Measurements from ENCODE around the gene NCMAP. TPM values are rescaled to one million over a fixed set of nuclear protein-coding genes. Genes with fewer than 3 reads are reported as not detected.

Gene NCMAP
- total RNA-seq, 2 donors from 2014 or later: 0.76 to 1.3 TPM

DNA sequence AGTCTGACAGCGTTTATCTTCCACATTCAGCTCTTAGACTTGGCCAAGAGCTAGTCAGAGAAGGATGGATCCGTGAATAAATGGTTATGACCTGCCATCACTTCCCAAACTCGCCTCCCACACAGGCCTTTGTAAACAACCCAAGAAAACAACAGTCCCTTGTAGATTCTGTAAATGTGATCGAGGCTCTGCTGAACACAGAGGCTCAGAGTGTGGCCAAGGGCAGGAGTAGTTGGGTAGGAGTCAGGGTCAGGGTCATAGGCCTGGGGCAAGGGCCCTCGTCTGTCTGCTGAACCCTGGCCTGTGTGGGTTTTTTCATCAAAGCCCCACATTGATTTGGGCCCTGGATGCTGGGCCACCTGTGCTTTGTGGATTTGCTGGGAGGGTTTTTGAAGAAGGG is 32.7 kb downstream of the NCMAP start:
- no peaks in the 10 kb centered on the region for H3K9me3 Mint-ChIP-seq
- peaks cover 11% of the 10 kb centered on the region for H3K27me3 Mint-ChIP-seq (ENCODE audit: low read depth)
- H3K27ac Mint-ChIP-seq: no peak overlapping the region
- peaks cover 12% of the 10 kb centered on the region for H3K4me1 Mint-ChIP-seq (ENCODE audit: low read depth)
- no peak overlapping the region for H3K4me3 Mint-ChIP-seq
- DNase-seq (no peak), ATAC-seq (replicated peaks in 1 of 2) (no peak)
- no peaks in the 10 kb centered on the region for H3K36me3 Mint-ChIP-seq (ENCODE audit: insufficient read depth in 2 of 2)

DNA sequence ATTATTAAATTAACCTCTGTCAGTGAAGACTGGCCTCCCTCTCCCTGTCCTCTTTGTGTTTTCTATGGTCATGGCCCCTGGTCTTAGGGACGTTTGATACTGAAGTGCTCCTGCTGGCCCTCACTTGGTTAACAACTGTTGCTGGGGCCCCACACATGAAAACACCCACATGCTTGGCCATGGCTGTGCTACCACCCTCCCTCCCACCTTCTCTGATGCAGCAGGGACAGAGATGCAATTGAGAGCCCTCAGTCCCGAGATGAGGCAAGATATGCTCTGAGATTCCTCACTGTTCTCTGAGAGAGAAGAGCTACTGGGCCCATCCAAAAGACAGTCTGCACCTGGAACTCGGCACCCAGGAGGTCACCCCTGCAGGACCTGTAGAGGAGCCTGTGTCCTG is 33.3 kb downstream of the NCMAP start:
- Mint-ChIP-seq H3K9me3 (no peaks in the 10 kb centered on the region), H3K4me1 (ENCODE audit: low read depth) (peaks cover 12% of the 10 kb centered on the region)
- ATAC-seq (replicated peaks in 1 of 2): no peak

DNA sequence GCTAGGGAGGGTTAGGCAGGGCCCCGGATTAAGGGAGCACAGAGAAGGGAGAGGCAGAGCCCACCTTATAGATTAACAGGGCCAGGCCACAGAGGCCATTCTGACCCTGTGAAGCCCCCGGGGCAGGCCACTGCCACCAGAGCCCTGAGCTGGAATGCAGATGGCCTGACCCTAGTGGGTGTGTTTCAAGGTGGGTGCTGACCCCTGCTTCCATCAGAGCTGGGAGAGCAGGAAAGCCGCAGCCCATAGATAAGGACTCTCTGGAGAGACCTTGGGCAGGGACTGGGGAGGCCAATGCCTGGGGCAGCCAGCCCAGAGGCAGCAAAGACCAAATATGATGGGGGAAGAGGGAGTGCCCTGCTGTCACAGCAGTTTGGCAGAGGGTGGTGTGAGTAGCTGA is 35.9 kb downstream of the NCMAP start:
- H3K27me3 Mint-ChIP-seq (ENCODE audit: low read depth): no peaks in the 10 kb centered on the region
- no peak for ATAC-seq (replicated peaks in 1 of 2)
- peaks cover 9% of the 10 kb centered on the region for H3K4me1 Mint-ChIP-seq (ENCODE audit: low read depth)
- no peak overlapping the region for H3K27ac Mint-ChIP-seq
- H3K36me3 Mint-ChIP-seq (ENCODE audit: insufficient read depth in 2 of 2): no peaks in the 10 kb centered on the region
- no peak overlapping the region for H3K4me3 Mint-ChIP-seq
- H3K9me3 Mint-ChIP-seq: no peaks in the 10 kb centered on the region
- no peak for DNase-seq

More for the DNA sequence above, 33.3 kb downstream of the NCMAP start:
- Mint-ChIP-seq H3K27ac (no peak overlapping the region), H3K36me3 (ENCODE audit: insufficient read depth in 2 of 2) (no peaks in the 10 kb centered on the region), H3K4me3 (no peak overlapping the region), H3K27me3 (ENCODE audit: low read depth) (peaks cover 11% of the 10 kb centered on the region)
- no peak for DNase-seq

DNA sequence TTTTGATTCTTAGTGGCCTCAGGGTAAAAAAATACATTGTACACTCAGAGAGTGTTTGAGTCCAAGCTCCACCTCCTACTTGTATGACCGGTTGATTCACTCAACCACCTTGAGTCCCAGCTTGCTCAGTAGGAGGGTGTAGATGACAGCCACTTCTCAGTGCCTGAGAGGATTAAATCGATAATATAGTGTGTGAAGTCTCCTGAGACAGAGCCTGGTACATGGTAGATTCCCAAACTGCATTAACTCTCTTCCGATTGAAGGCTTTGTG is 38.4 kb downstream of the NCMAP start:
- no peaks in the 10 kb centered on the region for H3K27me3 Mint-ChIP-seq (ENCODE audit: low read depth)
- DNase-seq: no peak
- H3K9me3 Mint-ChIP-seq: no peaks in the 10 kb centered on the region
- no peaks in the 10 kb centered on the region for H3K4me1 Mint-ChIP-seq (ENCODE audit: low read depth)
- no peaks in the 10 kb centered on the region for H3K36me3 Mint-ChIP-seq (ENCODE audit: insufficient read depth in 2 of 2)
- ATAC-seq (replicated peaks in 1 of 2): peak in 1 of 2 donors; percentile 45
- H3K4me3 Mint-ChIP-seq: no peak overlapping the region
- H3K27ac Mint-ChIP-seq: no peak overlapping the region

DNA sequence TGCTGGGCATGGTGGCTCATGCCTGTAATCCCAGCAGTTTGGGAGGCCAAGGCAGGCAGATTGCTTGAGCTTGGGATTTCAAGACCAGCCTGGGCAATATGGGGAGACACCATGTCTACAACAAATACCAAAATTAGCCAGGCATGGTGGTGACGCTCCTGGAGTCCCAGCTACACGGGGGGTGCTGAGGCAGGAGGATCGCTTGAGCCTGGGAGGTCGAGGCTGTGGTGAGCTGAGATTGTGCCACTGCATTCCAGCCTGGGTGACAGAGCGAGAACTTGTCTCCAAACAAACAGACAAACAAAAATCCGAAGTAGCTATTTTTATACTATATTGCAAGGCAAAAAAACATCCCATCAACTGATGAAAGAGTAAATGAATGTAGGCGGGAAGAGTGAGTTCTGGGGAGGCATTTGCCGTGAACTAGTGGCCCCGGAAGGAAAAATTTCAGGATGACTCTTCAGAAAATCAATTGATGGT is 40.6 kb downstream of the NCMAP start:
- DNase-seq: no peak
- H3K27me3 Mint-ChIP-seq (ENCODE audit: low read depth): no peaks in the 10 kb centered on the region
- no peaks in the 10 kb centered on the region for H3K36me3 Mint-ChIP-seq (ENCODE audit: insufficient read depth in 2 of 2)
- no peaks in the 10 kb centered on the region for H3K4me1 Mint-ChIP-seq (ENCODE audit: low read depth)
- ATAC-seq (replicated peaks in 1 of 2): no peak
- no peak overlapping the region for H3K27ac Mint-ChIP-seq
- no peak overlapping the region for H3K4me3 Mint-ChIP-seq
- no peaks in the 10 kb centered on the region for H3K9me3 Mint-ChIP-seq

DNA sequence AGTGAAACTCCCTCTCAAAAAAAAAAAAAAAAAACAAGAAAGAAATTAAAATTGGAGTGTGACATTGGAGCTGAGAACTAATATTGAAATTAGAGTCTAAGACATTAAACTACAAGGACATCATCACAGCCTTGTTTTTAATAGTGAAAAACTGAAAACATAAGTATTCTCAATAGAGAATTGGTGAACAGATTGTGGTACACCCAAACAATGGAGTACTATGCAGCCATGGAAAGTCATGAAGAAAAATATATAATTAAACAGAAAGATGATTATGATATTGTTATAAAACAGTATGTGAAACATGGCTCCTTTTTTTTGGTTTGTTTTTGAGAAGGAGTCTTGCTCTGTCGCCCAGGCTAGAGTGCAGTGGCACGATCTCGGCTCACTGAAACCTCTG is 43.4 kb downstream of the NCMAP start:
- no peaks in the 10 kb centered on the region for H3K36me3 Mint-ChIP-seq (ENCODE audit: insufficient read depth in 2 of 2)
- no peaks in the 10 kb centered on the region for H3K9me3 Mint-ChIP-seq
- no peak overlapping the region for H3K4me3 Mint-ChIP-seq
- H3K27me3 Mint-ChIP-seq (ENCODE audit: low read depth): no peaks in the 10 kb centered on the region
- H3K27ac Mint-ChIP-seq: no peak overlapping the region
- DNase-seq: no peak
- ATAC-seq (replicated peaks in 1 of 2): no peak
- H3K4me1 Mint-ChIP-seq (ENCODE audit: low read depth): no peaks in the 10 kb centered on the region

DNA sequence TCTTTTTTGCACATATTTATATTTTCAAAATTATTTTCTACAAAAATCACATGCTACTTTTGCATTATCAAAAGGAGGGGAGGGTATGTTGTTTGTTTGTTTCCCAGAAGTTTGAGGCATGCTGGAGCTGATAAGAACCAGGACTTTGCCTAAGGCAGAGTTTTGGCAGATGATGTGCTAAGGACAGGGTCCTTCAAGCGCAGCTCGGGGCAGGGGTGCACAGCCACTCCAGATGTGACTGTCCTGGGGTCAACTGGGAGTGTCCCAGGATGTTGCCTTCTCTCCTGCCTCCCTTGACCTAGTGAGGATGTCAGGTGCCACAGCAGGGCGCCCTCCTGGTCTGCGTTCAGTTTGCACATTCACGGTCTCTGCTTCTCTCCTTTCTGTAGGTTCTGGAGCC is 44.7 kb downstream of the NCMAP start:
- DNase-seq: no peak
- ATAC-seq (replicated peaks in 1 of 2): no peak
- no peak overlapping the region for H3K27ac Mint-ChIP-seq
- no peaks in the 10 kb centered on the region for H3K27me3 Mint-ChIP-seq (ENCODE audit: low read depth)
- H3K4me1 Mint-ChIP-seq (ENCODE audit: low read depth): no peaks in the 10 kb centered on the region
- H3K9me3 Mint-ChIP-seq: no peaks in the 10 kb centered on the region
- no peaks in the 10 kb centered on the region for H3K36me3 Mint-ChIP-seq (ENCODE audit: insufficient read depth in 2 of 2)
- H3K4me3 Mint-ChIP-seq: no peak overlapping the region

DNA sequence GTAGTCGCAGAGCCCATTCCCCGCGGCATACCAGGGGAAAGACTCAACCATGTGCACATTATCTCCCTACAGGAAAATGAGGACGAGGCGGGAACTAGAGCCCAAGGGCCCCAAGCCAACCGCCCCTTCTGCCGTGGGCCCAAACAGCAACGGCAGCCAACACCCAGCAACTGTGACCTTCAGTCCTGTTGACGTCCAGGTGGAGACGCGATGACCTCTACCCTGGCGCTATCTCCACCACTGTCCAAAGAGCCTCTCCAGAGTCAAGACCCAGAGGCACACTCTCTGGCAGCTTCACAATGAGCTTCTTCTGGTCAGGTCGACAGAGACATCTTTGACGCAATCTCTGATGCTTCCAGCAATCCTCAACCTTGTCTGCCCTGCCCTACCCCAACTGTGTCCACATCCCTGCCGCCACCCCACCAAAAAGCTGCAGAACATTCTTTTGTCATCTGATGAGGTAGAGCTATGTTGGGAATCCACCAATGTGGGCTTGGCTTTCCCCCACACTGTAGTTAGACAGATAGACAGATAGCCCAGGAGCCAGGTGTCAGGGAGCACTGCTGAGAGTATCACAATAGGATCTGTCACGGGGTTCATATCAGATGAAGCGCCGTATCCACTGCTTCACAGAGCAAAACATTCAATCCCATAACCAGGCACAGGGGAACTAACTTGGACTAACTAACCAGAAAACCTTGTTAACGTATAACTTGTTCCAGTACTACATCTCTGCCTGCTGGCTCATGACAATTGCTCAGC is 49.8 kb downstream of the NCMAP start:
- no peaks in the 10 kb centered on the region for H3K4me1 Mint-ChIP-seq (ENCODE audit: low read depth)
- H3K27me3 Mint-ChIP-seq (ENCODE audit: low read depth): no peaks in the 10 kb centered on the region
- no peaks in the 10 kb centered on the region for H3K36me3 Mint-ChIP-seq (ENCODE audit: insufficient read depth in 2 of 2)
- no peak overlapping the region for H3K27ac Mint-ChIP-seq
- DNase-seq (no peak), ATAC-seq (replicated peaks in 1 of 2) (no peak)
- no peaks in the 10 kb centered on the region for H3K9me3 Mint-ChIP-seq
- no peak overlapping the region for H3K4me3 Mint-ChIP-seq

DNA sequence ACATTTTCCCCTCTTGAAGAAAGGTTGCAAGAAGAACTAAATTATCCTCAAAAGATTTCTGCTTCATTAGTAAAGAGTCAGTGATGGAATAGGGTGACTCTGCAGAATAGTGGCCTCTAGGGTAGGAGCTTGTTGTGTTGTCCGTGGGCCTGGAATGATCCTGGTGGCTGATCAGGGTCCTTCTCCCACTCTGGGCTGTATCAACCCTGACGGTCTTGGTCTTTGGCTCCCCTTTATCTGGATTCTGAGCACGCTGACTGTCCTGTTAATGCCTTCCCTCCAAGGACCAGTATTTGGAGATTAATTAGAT is 50.4 kb downstream of the NCMAP start:
- DNase-seq (no peak), ATAC-seq (replicated peaks in 1 of 2) (no peak)
- Mint-ChIP-seq H3K27ac (no peak overlapping the region), H3K4me1 (ENCODE audit: low read depth) (no peaks in the 10 kb centered on the region), H3K4me3 (no peak overlapping the region), H3K36me3 (ENCODE audit: insufficient read depth in 2 of 2) (no peaks in the 10 kb centered on the region), H3K27me3 (ENCODE audit: low read depth) (no peaks in the 10 kb centered on the region), H3K9me3 (no peaks in the 10 kb centered on the region)

DNA sequence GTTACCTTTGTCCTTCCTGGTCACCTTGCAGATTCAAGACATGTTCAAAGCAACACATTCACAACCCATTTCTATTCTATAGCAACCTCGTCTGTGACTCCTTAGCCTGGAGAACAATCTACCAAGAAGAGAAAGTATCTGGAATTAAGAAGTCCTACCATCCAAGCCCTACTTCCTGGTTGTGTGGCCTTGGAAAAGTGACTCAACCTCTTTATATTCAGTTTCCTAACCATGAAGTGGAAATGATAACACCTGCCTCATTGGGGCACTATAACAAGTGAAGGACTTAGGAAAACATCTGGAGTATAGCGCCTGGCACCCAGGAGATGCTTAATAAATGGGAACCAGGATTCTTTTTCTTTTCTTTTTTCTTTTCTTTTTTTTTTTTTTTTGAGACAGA is 50.7 kb downstream of the NCMAP start:
- Mint-ChIP-seq H3K36me3 (ENCODE audit: insufficient read depth in 2 of 2) (no peaks in the 10 kb centered on the region), H3K27me3 (ENCODE audit: low read depth) (no peaks in the 10 kb centered on the region), H3K27ac (no peak overlapping the region), H3K4me1 (ENCODE audit: low read depth) (no peaks in the 10 kb centered on the region), H3K9me3 (no peaks in the 10 kb centered on the region), H3K4me3 (no peak overlapping the region)
- DNase-seq (no peak), ATAC-seq (replicated peaks in 1 of 2) (no peak)

DNA sequence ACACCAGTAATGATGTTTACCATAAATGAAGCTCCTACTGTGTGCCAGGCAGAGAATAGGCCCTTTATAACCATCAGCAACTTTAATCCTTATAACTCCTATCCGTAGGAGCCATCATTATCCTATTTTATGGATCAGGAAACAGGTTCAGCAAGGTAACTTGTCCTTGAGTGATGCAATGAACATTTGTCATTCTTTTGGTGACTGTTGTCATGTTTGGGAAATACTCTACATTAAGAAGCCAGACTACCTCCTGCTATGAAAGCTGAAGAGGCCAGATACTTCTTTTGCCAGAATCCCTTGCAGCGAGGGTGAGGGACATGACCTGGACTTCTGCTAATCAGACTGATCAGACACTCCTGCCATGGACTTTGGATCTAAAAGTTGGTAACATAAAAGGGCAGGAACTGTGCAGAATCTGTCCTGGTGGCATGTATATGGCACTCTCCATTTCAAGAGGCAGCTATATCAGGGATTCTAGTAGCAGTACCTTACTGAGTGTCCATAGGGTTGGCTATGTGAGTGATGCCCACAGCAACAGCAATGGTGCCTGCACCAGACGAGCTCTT is 54.1 kb downstream of the NCMAP start:
- Mint-ChIP-seq H3K4me1 (ENCODE audit: low read depth) (no peaks in the 10 kb centered on the region), H3K9me3 (no peaks in the 10 kb centered on the region), H3K27ac (no peak overlapping the region), H3K27me3 (ENCODE audit: low read depth) (no peaks in the 10 kb centered on the region), H3K36me3 (ENCODE audit: insufficient read depth in 2 of 2) (no peaks in the 10 kb centered on the region), H3K4me3 (no peak overlapping the region)
- DNase-seq (no peak), ATAC-seq (replicated peaks in 1 of 2) (no peak)

DNA sequence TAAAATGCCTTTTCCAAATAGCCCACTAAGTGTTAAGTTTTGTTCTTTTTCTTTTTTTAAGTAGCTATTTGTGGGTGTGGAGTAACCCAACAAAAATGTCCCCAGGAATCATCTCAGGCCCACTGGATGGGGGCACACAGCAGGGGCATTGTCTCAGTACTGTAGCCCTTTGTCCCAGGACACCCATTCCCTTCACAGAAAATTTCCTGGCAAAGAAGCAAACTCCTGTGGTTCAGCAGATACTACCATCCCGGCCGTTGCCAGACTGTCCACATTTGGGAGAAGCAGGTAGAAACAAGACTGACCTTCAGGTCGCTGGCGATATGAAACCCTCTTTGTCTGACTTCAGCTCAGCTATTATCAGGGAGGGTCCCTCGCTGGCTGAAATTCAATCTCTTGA is 63.5 kb downstream of the NCMAP start:
- Mint-ChIP-seq H3K27ac (no peak overlapping the region), H3K9me3 (no peaks in the 10 kb centered on the region), H3K36me3 (ENCODE audit: insufficient read depth in 2 of 2) (no peaks in the 10 kb centered on the region), H3K27me3 (ENCODE audit: low read depth) (peaks cover 44% of the 10 kb centered on the region), H3K4me1 (ENCODE audit: low read depth) (no peaks in the 10 kb centered on the region), H3K4me3 (no peak overlapping the region)
- no peak for DNase-seq
- ATAC-seq (replicated peaks in 1 of 2): no peak

DNA sequence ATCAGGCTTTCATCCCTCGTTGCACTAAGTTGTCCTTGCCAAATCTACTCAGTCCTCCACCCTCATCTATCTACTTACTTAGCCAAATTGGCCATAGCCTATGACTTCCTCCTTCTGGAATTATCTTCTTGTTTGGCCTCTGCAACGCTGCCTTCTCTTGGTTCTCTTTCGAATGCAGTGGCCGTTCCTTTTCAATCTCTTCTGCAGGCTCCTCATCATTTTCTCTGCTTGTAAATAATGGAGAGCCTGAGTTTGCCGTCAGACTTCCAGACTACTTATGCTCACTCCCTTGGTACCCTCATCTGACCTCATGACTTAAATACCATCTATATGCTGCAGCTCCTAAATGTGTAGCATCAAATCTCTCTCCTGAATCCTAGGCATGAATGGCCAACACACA is 64.8 kb downstream of the NCMAP start:
- Mint-ChIP-seq H3K36me3 (ENCODE audit: insufficient read depth in 2 of 2) (no peaks in the 10 kb centered on the region), H3K27me3 (ENCODE audit: low read depth) (peaks cover 47% of the 10 kb centered on the region), H3K27ac (no peak overlapping the region), H3K4me1 (ENCODE audit: low read depth) (no peaks in the 10 kb centered on the region), H3K9me3 (no peaks in the 10 kb centered on the region), H3K4me3 (no peak overlapping the region)
- ATAC-seq (replicated peaks in 1 of 2): no peak
- DNase-seq: no peak

DNA sequence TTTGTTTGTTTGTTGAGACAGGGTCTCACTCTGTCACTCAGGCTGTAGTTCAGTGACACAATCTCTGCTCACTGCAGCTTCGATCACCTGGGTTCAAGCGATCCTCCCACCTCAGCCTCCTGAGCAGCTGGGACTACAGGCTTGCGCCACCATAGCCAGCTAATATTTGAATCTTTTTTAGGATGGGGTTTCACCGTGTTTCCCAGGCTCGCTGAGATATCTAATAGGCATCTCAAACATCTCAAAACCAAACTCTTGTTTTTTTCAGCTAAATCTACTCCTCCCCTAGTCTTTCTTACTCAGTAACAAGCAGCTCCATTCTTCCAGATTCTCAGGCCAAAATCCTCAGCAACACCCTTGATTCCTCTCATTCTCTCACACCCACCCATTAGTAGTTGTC is 65.2 kb downstream of the NCMAP start:
- H3K4me3 Mint-ChIP-seq: no peak overlapping the region
- no peaks in the 10 kb centered on the region for H3K9me3 Mint-ChIP-seq
- peaks cover 44% of the 10 kb centered on the region for H3K27me3 Mint-ChIP-seq (ENCODE audit: low read depth)
- ATAC-seq (replicated peaks in 1 of 2) (no peak), DNase-seq (no peak)
- no peaks in the 10 kb centered on the region for H3K36me3 Mint-ChIP-seq (ENCODE audit: insufficient read depth in 2 of 2)
- H3K4me1 Mint-ChIP-seq (ENCODE audit: low read depth): no peaks in the 10 kb centered on the region
- H3K27ac Mint-ChIP-seq: no peak overlapping the region

Measured in activated T-cell treated with anti-CD3 and anti-CD28 coated beads, Interleukin-2, amount 50 U/mL, for 72 hours (primary cell).